ENCODE data around the gene AIPL1. TPM values are rescaled to one million over a fixed set of nuclear protein-coding genes. Genes with fewer than 3 reads are reported as not detected.

AIPL1 gene
- total and polyA plus RNA-seq, 2 experiments from 2014 or later, result 0.17 to 0.24 TPM

- H3K9me3 Mint-ChIP-seq, result no peaks in the 10 kb centered on the region
- peak overlapping the region; percentile 36; the same call in 1 of the 3 replicates for H3K4me3 Mint-ChIP-seq
- H3K27me3 Mint-ChIP-seq (ENCODE audit: insufficient read depth, low read depth, poor library complexity), result peaks cover 22% of the 10 kb centered on the region
- peaks cover 55% of the 10 kb centered on the region for H3K4me1 Mint-ChIP-seq
- peak overlapping the region; percentile 51 for H3K27ac Mint-ChIP-seq
- H4K20me1 ChIP-seq (replicated peaks; ENCODE audit: insufficient read depth), result peaks cover 9% of the 10 kb centered on the region
- peaks cover 6% of the 10 kb centered on the region for H3K79me2 ChIP-seq (replicated peaks; ENCODE audit: insufficient read depth)
- H3K36me3 ChIP-seq (ENCODE audit: insufficient read depth), result peaks cover 24% of the 10 kb centered on the region
- H3K9me2 ChIP-seq (ENCODE audit: insufficient read depth), result no peaks in the 10 kb centered on the region
- no peak overlapping the region for H3K4me3 ChIP-seq
- peak; percentile 25 for DNase-seq (ENCODE audit: low spot score)
- H3F3A ChIP-seq (replicated peaks; ENCODE audit: low read depth), result 0 out of 2 replicates have a peak, but pooled peaks cover 17% of the 10 kb centered on the region
- ATAC-seq, result no peak
- H2AFZ ChIP-seq, result no peak overlapping the region
- no peaks in the 10 kb centered on the region for H3K27me3 ChIP-seq (ENCODE audit: insufficient read depth)
- 0 out of 2 replicates have a peak overlapping the region, but pooled peaks have one; percentile 50 for H3K27ac ChIP-seq (ENCODE audit: low read depth)
- peaks cover 52% of the 10 kb centered on the region for H3K36me3 Mint-ChIP-seq (ENCODE audit: low read depth)
- TF ChIP-seq REST (IDR thresholded peaks at IDR 0.05; ENCODE audit: unreplicated experiment) (no peak), NANOG (IDR thresholded peaks at IDR 0.05; ENCODE audit: borderline replicate concordance) (no peak), CTCF (conservative IDR thresholded peaks at IDR 0.05; ENCODE audit: low read depth in 2 of 2) (no peak), EZH2phosphoT487 (IDR thresholded peaks at IDR 0.05; ENCODE audit: unreplicated experiment) (no peak), ZNF462 (CRISPR knock-in tag; IDR thresholded peaks at IDR 0.05) (no peak), ZNF114 (CRISPR knock-in tag; IDR thresholded peaks at IDR 0.05) (no peak), JUNB (IDR thresholded peaks at IDR 0.05; ENCODE audit: unreplicated experiment) (no peak), CREB1 (CRISPR knock-in tag; IDR thresholded peaks at IDR 0.05; ENCODE audit: low read depth) (no peak), ETS1 (IDR thresholded peaks at IDR 0.05) (no peak), ZNF331 (CRISPR knock-in tag; IDR thresholded peaks at IDR 0.05; ENCODE audit: low read depth) (no peak), EZH2 (IDR thresholded peaks at IDR 0.05; ENCODE audit: low read depth, unreplicated experiment) (no peak)
- H3K4me1 ChIP-seq (ENCODE audit: insufficient read depth), result peaks cover 33% of the 10 kb centered on the region
- peak overlapping the region; percentile 65 for H3K4me2 ChIP-seq
Measured at GRCh38 chr17:6450926-6451832, 16.3 kb upstream of the AIPL1 start.
